Neural cell (in vitro differentiated cells): ENCODE data around the gene WDR89. TPM values are rescaled to one million over a fixed set of nuclear protein-coding genes. Genes with fewer than 3 reads are reported as not detected.

Experiments used
- H2AFZ ChIP-seq: fragments of 200-600, 300-800 bp; sonication (generic), shearing (Covaris generic); 2 replicates; pipeline ENCODE4 v1.6.0; 2014; ENCODE audit warnings: low read depth, mild to moderate bottlenecking, antibody characterized with exemption, low read length, moderate library complexity
- H3F3A ChIP-seq: fragments of 200-600 bp; shearing (Covaris generic); 2 replicates; pipeline ENCODE4 v1.6.1; 2016; ENCODE audit warnings: mild to moderate bottlenecking, moderate library complexity, mixed read lengths, antibody characterized with exemption, low read length; ENCODE audit not compliant: insufficient read depth, poor library complexity, severe bottlenecking
- H3K27ac ChIP-seq: fragments of 200-600, 300-800 bp; sonication (generic), shearing (Covaris generic); 2 replicates; pipeline ENCODE4 v1.5.1; 2014; ENCODE audit warnings: mild to moderate bottlenecking, low read length, moderate library complexity
- H3K27me3 ChIP-seq: fragments of 300-800, 200-600 bp; sonication (generic), shearing (Covaris generic); 2 replicates; pipeline ENCODE4 v1.6.0; 2014; ENCODE audit warnings: mild to moderate bottlenecking, low read depth, low read length, moderate library complexity; ENCODE audit not compliant: insufficient read depth
- H3K36me3 ChIP-seq: fragments of 300-800, 200-600 bp; sonication (generic), shearing (Covaris generic); 2 replicates; pipeline ENCODE4 v1.5.1; 2014; ENCODE audit warnings: mild to moderate bottlenecking, antibody characterized with exemption, low read length, moderate library complexity; ENCODE audit not compliant: insufficient read depth
- H3K4me2 ChIP-seq: fragments of 300-800, 200-600 bp; sonication (generic), shearing (Covaris generic); 2 replicates; pipeline ENCODE4 v1.6.0; 2014; ENCODE audit warnings: mild to moderate bottlenecking, low read length
- H3K4me3 ChIP-seq: fragments of 300-800, 200-600 bp; sonication (generic), shearing (Covaris generic); 2 replicates; pipeline ENCODE4 v1.5.1; 2014; ENCODE audit warnings: mild to moderate bottlenecking, low read length, moderate library complexity
- H3K79me2 ChIP-seq: fragments of 200-600 bp; shearing (Covaris generic); replicated peaks from 2 replicates; pipeline ENCODE4 v1.6.0; 2014; ENCODE audit warnings: mild to moderate bottlenecking, low read length, moderate library complexity; ENCODE audit not compliant: insufficient read depth
- H3K9ac ChIP-seq: fragments of 300-800, 200-600 bp; sonication (generic), shearing (Covaris generic); 2 replicates; pipeline ENCODE4 v1.6.1; 2016; ENCODE audit warnings: mild to moderate bottlenecking, low read length, mixed read lengths
- H3K9me2 ChIP-seq: fragments of 200-600 bp; shearing (Covaris generic); 2 replicates; pipeline ENCODE4 v1.6.1; 2016; ENCODE audit warnings: mild to moderate bottlenecking, low read length, mixed read lengths; ENCODE audit not compliant: insufficient read depth
- H3K9me3 ChIP-seq: fragments of 200-600, 300-800 bp; sonication (generic), shearing (Covaris generic); 2 replicates; pipeline ENCODE4 v1.6.1; 2016; ENCODE audit warnings: mild to moderate bottlenecking, mixed run types, low read length, moderate library complexity, mixed read lengths
- H4K20me1 ChIP-seq: fragments of 200-600 bp; shearing (Covaris generic); 2 replicates; pipeline ENCODE4 v1.6.1; 2016; ENCODE audit warnings: mild to moderate bottlenecking, mixed run types; ENCODE audit not compliant: insufficient read depth
- CTCF ChIP-seq: fragments of 450-650 bp; IDR thresholded peaks from 2 replicates; pipeline ENCODE4 v1.5.1; 2014; ENCODE audit warnings: antibody characterized with exemption, mild to moderate bottlenecking, moderate library complexity; ENCODE audit not compliant: poor library complexity, severe bottlenecking
- EP300 ChIP-seq: fragments of 450-650 bp; conservative IDR thresholded peaks from 2 replicates; pipeline ENCODE4 v1.6.1; 2014; ENCODE audit warnings: antibody characterized with exemption, mild to moderate bottlenecking, moderate library complexity; ENCODE audit not compliant: poor library complexity, severe bottlenecking
- EZH2 ChIP-seq: fragments of 200-600, 300-800 bp; shearing (Covaris generic), sonication (generic); IDR thresholded peaks from 2 replicates; pipeline ENCODE4 v1.6.1; 2014; ENCODE audit warnings: antibody characterized with exemption, low read length, borderline replicate concordance, mild to moderate bottlenecking; ENCODE audit not compliant: insufficient read depth, poor library complexity, severe bottlenecking
- MXI1 ChIP-seq: fragments of 450-650 bp; conservative IDR thresholded peaks from 2 replicates; pipeline ENCODE4 v1.6.1; 2014; ENCODE audit warnings: antibody characterized with exemption, mild to moderate bottlenecking; ENCODE audit not compliant: poor library complexity, severe bottlenecking
- POLR2AphosphoS5 ChIP-seq: IDR thresholded peaks from 2 replicates; pipeline ENCODE4 v1.6.1; 2012
- RAD21 ChIP-seq: fragments of 450-650 bp; conservative IDR thresholded peaks from 2 replicates; pipeline ENCODE4 v1.6.1; 2014; ENCODE audit warnings: antibody characterized with exemption, mild to moderate bottlenecking, moderate library complexity
- REST ChIP-seq: IDR thresholded peaks from 2 replicates; pipeline ENCODE4 v1.6.1; 2012; ENCODE audit warnings: borderline replicate concordance
- SMC3 ChIP-seq: fragments of 450-650 bp; conservative IDR thresholded peaks from 2 replicates; pipeline ENCODE4 v1.6.1; 2014; ENCODE audit warnings: antibody characterized with exemption, mild to moderate bottlenecking, moderate library complexity; ENCODE audit not compliant: poor library complexity
- TAF1 ChIP-seq: IDR thresholded peaks from 2 replicates; pipeline ENCODE4 v1.6.1; 2012; ENCODE audit warnings: low read depth
- polyA minus RNA-seq: library from RNA; depleted of rRNA, polyadenylated mRNA; stranded (reverse); fragments of >200 nt; gene quantifications from 2 replicates; pipeline ENCODE4 v1.2.3, GENCODE V29; 2014
- polyA plus RNA-seq: library from polyadenylated mRNA; depleted of rRNA; stranded (reverse); fragments of >200 nt; gene quantifications from 2 replicates; pipeline ENCODE4 v1.2.3, GENCODE V29; 2014

WDR89 gene
- 9.7 and 15.3 TPM in 2 replicates for polyA plus RNA-seq
- polyA minus RNA-seq: 33.1 and 33.9 TPM in 2 replicates

GRCh38 chr14:63641473-63642228, at the start of gene WDR89:
Gene WDR89, minus strand, starts transcription at chr14:63641871. Its CDS starts 41,929 bp downstream, at chr14:63599942.
- TF ChIP-seq EP300: peak; percentile 44
- TF ChIP-seq EZH2: no peak
- TF ChIP-seq REST: peak; percentile 23
- TF ChIP-seq MXI1: peak; percentile 97
- peak; percentile 83 for TF ChIP-seq CTCF
- TF ChIP-seq SMC3: peak; percentile 60
- peak; percentile 64 for TF ChIP-seq RAD21
- no peak for TF ChIP-seq TAF1
- peak; percentile 45 for TF ChIP-seq POLR2AphosphoS5
- Histone ChIP-seq H3K4me2 (peak within 1 kb of the TSS; percentile 66), H3K27me3 (no peaks in the 10 kb centered on the region), H3K9ac (peak within 1 kb of the TSS; percentile 69), H3K36me3 (no peaks in the 10 kb centered on the region), H3K9me3 (no peaks in the 10 kb centered on the region), H3K4me3 (peak within 1 kb of the TSS; percentile 72), H3F3A (no peaks in the 10 kb centered on the region), H4K20me1 (no peaks in the 10 kb centered on the region), H2AFZ (peak within 1 kb of the TSS; percentile 88), H3K9me2 (no peaks in the 10 kb centered on the region), H3K27ac (peak within 1 kb of the TSS; percentile 89), H3K79me2 (peaks cover 30% of the 10 kb centered on the region)

- Histone ChIP-seq H3K9me2 (no peaks in the 10 kb centered on the region), H3F3A (no peaks in the 10 kb centered on the region), H3K79me2 (no peaks in the 10 kb centered on the region), H3K36me3 (no peaks in the 10 kb centered on the region), H3K27ac (no peak overlapping the region), H3K27me3 (no peaks in the 10 kb centered on the region), H2AFZ (no peak overlapping the region), H3K4me2 (no peak overlapping the region), H3K4me3 (no peak overlapping the region), H4K20me1 (no peaks in the 10 kb centered on the region), H3K9ac (no peak overlapping the region), H3K9me3 (no peaks in the 10 kb centered on the region)
- TF ChIP-seq MXI1 (no peak), RAD21 (no peak), EP300 (no peak), REST (no peak), EZH2 (no peak), TAF1 (no peak), CTCF (no peak), SMC3 (no peak), POLR2AphosphoS5 (no peak)
Measured at GRCh38 chr14:63689132-63689531, 47.5 kb upstream of the WDR89 start.
